Sigmoid colon (tissue), 3 donors: ENCODE results near the gene TSEN15.

ENCODE experiments used
- CTCF ChIP-seq, 4 experiments: fragments of 450-650 bp in 3 of 4; fragments of 200-600 bp in 1 of 4; IDR thresholded peaks; one replicate each; pipeline ENCODE4 v1.5.1; 2016 to 2019; ENCODE audit warnings: antibody characterized with exemption in 4 of 4, mild to moderate bottlenecking in 3 of 4, moderate library complexity in 2 of 4
- POLR2A ChIP-seq, 2 donors: fragments of 450-650 bp; IDR thresholded peaks; one replicate each; pipeline ENCODE4 v1.6.1; 2016; ENCODE audit warnings: antibody characterized with exemption in 2 of 2, mild to moderate bottlenecking in 2 of 2, moderate library complexity in 2 of 2

GRCh38 chr1:184010788-184011187, 40.7 kb upstream of the TSEN15 start:
- no peak for TF ChIP-seq POLR2A (IDR thresholded peaks at IDR 0.05)
- TF ChIP-seq CTCF (IDR thresholded peaks at IDR 0.05), result no peak
